GM10266 (cell line): ENCODE results near the gene MX2.

ENCODE experiments used
- DNase-seq: peaks from one replicate; pipeline ENCODE4 v3.0.0; 2012; ENCODE audit errors: extremely low spot score
- TF ChIP-seq, protein P1 (sequence below): IDR thresholded peaks from 2 replicates; pipeline ENCODE4 v1.5.1; 2012; ENCODE audit warnings: mild to moderate bottlenecking, low read depth; ENCODE audit not compliant: control insufficient read depth, insufficient read depth; ENCODE audit errors: missing control alignments

MX2 gene

GRCh38 chr21:41403331-41403730, 41.5 kb downstream of the MX2 start:
- DNase-seq: no peak
- TF ChIP-seq, protein P1, sequence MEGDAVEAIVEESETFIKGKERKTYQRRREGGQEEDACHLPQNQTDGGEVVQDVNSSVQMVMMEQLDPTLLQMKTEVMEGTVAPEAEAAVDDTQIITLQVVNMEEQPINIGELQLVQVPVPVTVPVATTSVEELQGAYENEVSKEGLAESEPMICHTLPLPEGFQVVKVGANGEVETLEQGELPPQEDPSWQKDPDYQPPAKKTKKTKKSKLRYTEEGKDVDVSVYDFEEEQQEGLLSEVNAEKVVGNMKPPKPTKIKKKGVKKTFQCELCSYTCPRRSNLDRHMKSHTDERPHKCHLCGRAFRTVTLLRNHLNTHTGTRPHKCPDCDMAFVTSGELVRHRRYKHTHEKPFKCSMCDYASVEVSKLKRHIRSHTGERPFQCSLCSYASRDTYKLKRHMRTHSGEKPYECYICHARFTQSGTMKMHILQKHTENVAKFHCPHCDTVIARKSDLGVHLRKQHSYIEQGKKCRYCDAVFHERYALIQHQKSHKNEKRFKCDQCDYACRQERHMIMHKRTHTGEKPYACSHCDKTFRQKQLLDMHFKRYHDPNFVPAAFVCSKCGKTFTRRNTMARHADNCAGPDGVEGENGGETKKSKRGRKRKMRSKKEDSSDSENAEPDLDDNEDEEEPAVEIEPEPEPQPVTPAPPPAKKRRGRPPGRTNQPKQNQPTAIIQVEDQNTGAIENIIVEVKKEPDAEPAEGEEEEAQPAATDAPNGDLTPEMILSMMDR: no peak

- TF ChIP-seq, protein P1: no peak
- no peak for DNase-seq
These were observed 42.1 kb downstream of the MX2 start for GRCh38 chr21:41403966-41404365.

GRCh38 chr21:41405321-41405720, 43.5 kb downstream of the MX2 start:
- TF ChIP-seq, protein P1: no peak

DNA sequence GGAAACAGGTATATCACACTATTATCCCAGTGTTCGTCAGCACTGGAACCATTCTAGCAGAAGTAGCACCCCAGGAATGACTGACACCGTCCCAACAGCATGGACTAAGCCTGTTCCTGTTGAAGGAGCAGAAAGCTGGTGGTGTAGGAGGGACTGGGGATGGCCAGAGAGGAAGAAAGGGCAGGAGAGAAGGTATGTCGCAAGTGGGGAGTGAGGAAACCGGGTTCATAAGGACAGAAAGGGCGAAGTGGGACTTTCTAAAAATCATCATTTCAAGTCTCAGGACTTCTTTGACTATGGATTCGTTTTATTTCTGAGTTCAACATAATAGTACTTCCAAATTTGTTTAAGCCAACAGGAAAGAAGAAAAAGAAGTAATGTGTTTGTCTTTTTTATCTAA, 44.5 kb downstream of the MX2 start:
- TF ChIP-seq, protein P1: no peak
- no peak for DNase-seq

More at GRCh38 chr21:41405321-41405720, 43.5 kb downstream of the MX2 start:
- no peak for DNase-seq

DNA sequence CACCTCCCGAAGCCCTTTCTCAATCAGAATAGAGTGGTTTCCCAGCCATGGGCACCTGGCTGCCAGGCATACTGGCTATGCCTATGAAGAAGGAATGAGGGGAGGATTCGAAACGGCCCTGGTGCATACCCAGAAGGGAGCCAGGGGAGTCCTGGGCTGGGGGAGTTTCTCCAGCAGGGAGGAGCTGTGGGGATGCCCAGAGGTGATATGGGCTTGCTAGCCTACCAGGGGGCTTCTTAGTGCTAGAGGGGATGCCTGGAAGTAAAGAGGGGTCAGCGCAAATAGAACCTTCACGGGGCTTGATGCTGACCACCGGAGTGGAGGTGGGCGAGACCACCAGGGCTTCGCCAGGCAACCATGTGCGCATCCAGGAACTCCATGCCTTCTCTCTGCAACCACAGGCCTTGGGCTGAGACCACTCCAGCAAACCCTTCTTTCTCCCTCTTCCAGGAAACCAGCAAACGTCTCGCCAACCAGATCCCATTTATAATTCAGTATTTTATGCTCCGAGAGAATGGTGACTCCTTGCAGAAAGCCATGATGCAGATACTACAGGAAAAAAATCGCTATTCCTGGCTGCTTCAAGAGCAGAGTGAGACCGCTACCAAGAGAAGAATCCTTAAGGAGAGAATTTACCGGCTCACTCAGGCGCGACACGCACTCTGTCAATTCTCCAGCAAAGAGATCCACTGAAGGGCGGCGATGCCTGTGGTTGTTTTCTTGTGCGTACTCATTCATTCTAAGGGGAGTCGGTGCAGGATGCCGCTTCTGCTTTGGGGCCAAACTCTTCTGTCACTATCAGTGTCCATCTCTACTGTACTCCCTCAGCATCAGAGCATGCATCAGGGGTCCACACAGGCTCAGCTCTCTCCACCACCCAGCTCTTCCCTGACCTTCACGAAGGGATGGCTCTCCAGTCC, 46.0 kb downstream of the MX2 start:
- DNase-seq: no peak

GRCh38 chr21:41410361-41410760, 48.5 kb downstream of the MX2 start:
- DNase-seq: no peak
- TF ChIP-seq, protein P1: no peak

More for the DNA sequence above, 46.0 kb downstream of the MX2 start:
- TF ChIP-seq, protein P1: no peak
